Fibroblast of villous mesenchyme (primary cell): ENCODE results near the gene PSMA5. TPM values are rescaled to one million over a fixed set of nuclear protein-coding genes. Genes with fewer than 3 reads are reported as not detected.

Experiments
- DNase-seq: peaks from one replicate; pipeline ENCODE4 v3.0.0-alpha.2; 2010; ENCODE audit warnings: low read depth
- H3K4me3 ChIP-seq: 2 replicates; pipeline ENCODE4 v1.5.1; 2011; ENCODE audit warnings: low read depth, mild to moderate bottlenecking, low read length
- CTCF ChIP-seq: IDR thresholded peaks from 2 replicates; pipeline ENCODE4 v1.5.1; 2012; ENCODE audit warnings: low read depth, mild to moderate bottlenecking, low read length; ENCODE audit not compliant: insufficient read depth
- total RNA-seq: library from RNA; depleted of rRNA; stranded (reverse); fragments of >200 nt; gene quantifications from 2 replicates; pipeline ENCODE4 v1.2.3, GENCODE V29; 2012

PSMA5 gene
- total RNA-seq, 1 donor = 119 TPM

GRCh38 chr1:109468061-109468460 is 41.8 kb upstream of the PSMA5 start:
- DNase-seq = no peak
- TF ChIP-seq CTCF = no peak
- no peak overlapping the region for H3K4me3 ChIP-seq

- H3K4me3 ChIP-seq = peak overlapping the region; percentile 65
- no peak for DNase-seq
Observed at GRCh38 chr1:109467301-109467777, 41.1 kb upstream of the PSMA5 start.

GRCh38 chr1:109466452-109467300 is 40.4 kb upstream of the PSMA5 start, which contains the start of gene SYPL2:
Gene SYPL2 (plus strand): TSS chr1:109466546. CDS start chr1:109466844, 298 bp downstream.
- H3K4me3 ChIP-seq = peak within 1 kb of the TSS; percentile 65
- no peak for TF ChIP-seq CTCF
- DNase-seq = peak; percentile 37

More at GRCh38 chr1:109467301-109467777, 41.1 kb upstream of the PSMA5 start:
- TF ChIP-seq CTCF = no peak

GRCh38 chr1:109466125-109466451 is 39.8 kb upstream of the PSMA5 start:
- peak overlapping the region; percentile 65 for H3K4me3 ChIP-seq
- TF ChIP-seq CTCF = no peak
- DNase-seq = peak; percentile 20

GRCh38 chr1:109457819-109458218 is 31.6 kb upstream of the PSMA5 start:
- DNase-seq = no peak
- no peak overlapping the region for H3K4me3 ChIP-seq
- no peak for TF ChIP-seq CTCF

- TF ChIP-seq CTCF = no peak
- DNase-seq = no peak
Observed at GRCh38 chr1:109454497-109455133, 28.4 kb upstream of the PSMA5 start.

More at GRCh38 chr1:109454497-109455133, 28.4 kb upstream of the PSMA5 start:
- no peak overlapping the region for H3K4me3 ChIP-seq
